IPS DF 6.9 (cell line): ENCODE results near the gene ABHD14A.

Experiments
- DNase-seq: peaks from one replicate; pipeline ENCODE4 v3.0.0-alpha.2; 2013; ENCODE audit warnings: low read depth, low spot score
- H3K27ac ChIP-seq: one replicate; pipeline ENCODE4 v1.5.1; 2013; ENCODE audit warnings: low read length, control low read depth
- H3K27me3 ChIP-seq: 2 replicates; pipeline ENCODE4 v1.6.1; 2013; ENCODE audit warnings: mild to moderate bottlenecking, low read length; ENCODE audit not compliant: control insufficient read depth, insufficient read depth
- H3K36me3 ChIP-seq: 2 replicates; pipeline ENCODE4 v1.6.1; 2013; ENCODE audit warnings: low read length; ENCODE audit not compliant: control insufficient read depth, insufficient read depth
- H3K4me1 ChIP-seq: 2 replicates; pipeline ENCODE4 v1.6.1; 2013; ENCODE audit warnings: low read length; ENCODE audit not compliant: control insufficient read depth, insufficient read depth
- H3K4me3 ChIP-seq: 2 replicates; pipeline ENCODE4 v1.5.1; 2013; ENCODE audit warnings: mild to moderate bottlenecking, low read length
- H3K9me3 ChIP-seq: 2 replicates; pipeline ENCODE4 v1.6.1; 2013; ENCODE audit warnings: low read length, inconsistent platforms; ENCODE audit not compliant: control insufficient read depth, insufficient read depth
- WGBS: extraction: QIAGEN DNeasy Blood & Tissue Kit; methylation state at CpG from one replicate; pipeline ENCODE4 v1.1.7; 2013; ENCODE audit warnings: mixed read lengths, missing lambda C conversion rate; ENCODE audit not compliant: insufficient read length, insufficient coverage; 5-methylcytosine and 5-hydroxymethylcytosine counted together

Gene ABHD14A

DNA sequence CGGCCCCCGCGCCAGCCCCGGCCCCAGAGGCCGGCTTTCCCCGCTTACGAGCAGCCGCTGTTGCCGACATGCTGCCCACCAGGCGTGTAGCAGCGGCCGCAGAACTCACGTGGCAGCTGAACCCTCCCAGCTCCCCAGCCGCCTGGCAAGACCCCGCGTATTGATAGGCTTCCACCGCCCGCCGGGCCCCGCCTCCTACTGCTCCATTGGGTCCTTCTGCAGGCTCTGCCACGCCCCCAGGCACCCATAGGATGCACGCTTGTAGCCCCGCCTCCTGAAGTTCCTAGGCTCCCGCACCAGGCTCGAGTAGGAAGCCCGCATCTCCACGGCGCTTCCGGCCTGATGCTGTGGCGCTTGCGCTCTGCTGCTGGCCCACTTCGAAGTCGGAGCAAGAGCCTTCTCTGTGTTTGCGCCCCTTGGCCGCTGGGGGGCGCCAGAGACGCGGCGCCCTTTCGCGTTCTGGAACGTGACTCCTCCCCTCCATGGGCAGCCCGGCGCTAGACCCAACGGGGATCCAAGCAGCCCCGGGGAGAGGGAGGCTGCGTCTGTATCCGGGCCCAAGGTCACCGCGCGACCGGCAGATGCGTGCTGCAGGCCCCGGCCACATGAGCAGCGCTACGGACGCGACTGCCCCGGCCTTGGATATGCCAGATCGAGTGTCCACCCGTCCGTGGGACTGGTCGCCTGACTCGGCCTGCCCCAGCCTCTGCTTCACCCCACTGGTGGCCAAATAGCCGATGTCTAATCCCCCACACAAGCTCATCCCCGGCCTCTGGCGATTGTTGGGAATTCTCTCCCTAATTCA is 32.9 kb upstream of the ABHD14A start, which contains the start of the genes PARP3 and RRP9:
Gene PARP3, plus strand, starts transcription at position 566 of the 805 bp plus-strand sequence. CDS start 993 bp downstream, outside the sequence.
Gene RRP9, minus strand, starts transcription at position 107 of the 805 bp plus-strand sequence. Its CDS starts 37 bp downstream, at position 70.
- Histone ChIP-seq H3K9me3 (no peaks in the 10 kb centered on the region), H3K36me3 (peaks cover 13% of the 10 kb centered on the region), H3K27me3 (no peaks in the 10 kb centered on the region), H3K4me3 (peak within 1 kb of the TSS; percentile 66), H3K4me1 (peaks cover 4% of the 10 kb centered on the region), H3K27ac (no peak within 1 kb of the TSS)
- WGBS: no CpG with 5 or more reads among the region's 67 CpGs
- DNase-seq: peak; percentile 98

GRCh38 chr3:51942603-51943450 is 32.0 kb upstream of the ABHD14A start:
- DNase-seq: no peak
- H3K4me1 ChIP-seq: peaks cover 4% of the 10 kb centered on the region
- H3K4me3 ChIP-seq: peak overlapping the region; percentile 7; the same call in 1 of the 2 replicates
- no CpG with 5 or more reads among the region's 17 CpGs for WGBS
- H3K9me3 ChIP-seq: no peaks in the 10 kb centered on the region
- H3K27ac ChIP-seq: no peak overlapping the region
- H3K36me3 ChIP-seq: peaks cover 5% of the 10 kb centered on the region; the same call in 1 of the 2 replicates
- H3K27me3 ChIP-seq: no peaks in the 10 kb centered on the region

- WGBS: no CpG with 5 or more reads among the region's 21 CpGs
- Histone ChIP-seq H3K4me3 (no peak overlapping the region), H3K36me3 (peaks cover 2% of the 10 kb centered on the region; the same call in 1 of the 2 replicates), H3K4me1 (peaks cover 4% of the 10 kb centered on the region), H3K27ac (no peak overlapping the region), H3K27me3 (no peaks in the 10 kb centered on the region), H3K9me3 (no peaks in the 10 kb centered on the region)
- no peak for DNase-seq
Measured at GRCh38 chr3:51943451-51944391, 31.1 kb upstream of the ABHD14A start.

GRCh38 chr3:51944451-51945021 is 30.3 kb upstream of the ABHD14A start:
- no peaks in the 10 kb centered on the region for H3K36me3 ChIP-seq
- H3K27ac ChIP-seq: no peak overlapping the region
- H3K4me3 ChIP-seq: no peak overlapping the region
- WGBS: no CpG with 5 or more reads among the region's 11 CpGs
- H3K9me3 ChIP-seq: no peaks in the 10 kb centered on the region
- no peaks in the 10 kb centered on the region for H3K27me3 ChIP-seq
- no peak for DNase-seq
- peaks cover 4% of the 10 kb centered on the region for H3K4me1 ChIP-seq

DNA sequence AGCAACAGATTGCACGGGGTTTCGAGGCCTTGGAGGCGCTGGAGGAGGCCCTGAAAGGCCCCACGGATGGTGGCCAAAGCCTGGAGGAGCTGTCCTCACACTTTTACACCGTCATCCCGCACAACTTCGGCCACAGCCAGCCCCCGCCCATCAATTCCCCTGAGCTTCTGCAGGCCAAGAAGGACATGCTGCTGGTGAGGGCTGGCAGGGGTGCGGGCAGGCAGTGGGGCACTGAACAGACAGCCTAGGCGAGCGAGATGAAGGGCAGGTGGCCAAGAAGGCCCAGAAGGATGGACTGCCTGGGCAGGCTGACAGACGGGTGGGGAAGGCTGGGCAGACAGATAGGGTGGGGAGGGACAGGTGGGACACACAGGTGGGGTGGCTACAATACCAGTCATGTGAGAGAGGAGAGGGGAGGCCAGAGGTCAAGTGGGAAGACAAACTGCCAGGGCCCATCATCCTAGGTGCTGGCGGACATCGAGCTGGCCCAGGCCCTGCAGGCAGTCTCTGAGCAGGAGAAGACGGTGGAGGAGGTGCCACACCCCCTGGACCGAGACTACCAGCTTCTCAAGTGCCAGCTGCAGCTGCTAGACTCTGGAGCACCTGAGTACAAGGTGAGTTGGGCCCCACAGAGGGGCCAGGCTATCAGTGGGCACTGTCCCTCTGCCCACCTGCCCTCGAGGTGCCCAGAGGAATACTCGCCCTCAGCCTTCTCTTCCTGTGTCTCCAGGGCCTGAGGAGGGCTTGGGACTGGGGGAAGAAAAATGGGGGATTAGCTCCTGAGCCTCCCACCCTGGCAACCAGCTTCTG is 29.6 kb upstream of the ABHD14A start:
- H3K4me1 ChIP-seq: peaks cover 4% of the 10 kb centered on the region
- H3K27me3 ChIP-seq: no peaks in the 10 kb centered on the region
- H3K36me3 ChIP-seq: no peaks in the 10 kb centered on the region
- no peak overlapping the region for H3K27ac ChIP-seq
- H3K4me3 ChIP-seq: no peak overlapping the region
- no peaks in the 10 kb centered on the region for H3K9me3 ChIP-seq
- no peak for DNase-seq
- no CpG with 5 or more reads among the region's 18 CpGs for WGBS

DNA sequence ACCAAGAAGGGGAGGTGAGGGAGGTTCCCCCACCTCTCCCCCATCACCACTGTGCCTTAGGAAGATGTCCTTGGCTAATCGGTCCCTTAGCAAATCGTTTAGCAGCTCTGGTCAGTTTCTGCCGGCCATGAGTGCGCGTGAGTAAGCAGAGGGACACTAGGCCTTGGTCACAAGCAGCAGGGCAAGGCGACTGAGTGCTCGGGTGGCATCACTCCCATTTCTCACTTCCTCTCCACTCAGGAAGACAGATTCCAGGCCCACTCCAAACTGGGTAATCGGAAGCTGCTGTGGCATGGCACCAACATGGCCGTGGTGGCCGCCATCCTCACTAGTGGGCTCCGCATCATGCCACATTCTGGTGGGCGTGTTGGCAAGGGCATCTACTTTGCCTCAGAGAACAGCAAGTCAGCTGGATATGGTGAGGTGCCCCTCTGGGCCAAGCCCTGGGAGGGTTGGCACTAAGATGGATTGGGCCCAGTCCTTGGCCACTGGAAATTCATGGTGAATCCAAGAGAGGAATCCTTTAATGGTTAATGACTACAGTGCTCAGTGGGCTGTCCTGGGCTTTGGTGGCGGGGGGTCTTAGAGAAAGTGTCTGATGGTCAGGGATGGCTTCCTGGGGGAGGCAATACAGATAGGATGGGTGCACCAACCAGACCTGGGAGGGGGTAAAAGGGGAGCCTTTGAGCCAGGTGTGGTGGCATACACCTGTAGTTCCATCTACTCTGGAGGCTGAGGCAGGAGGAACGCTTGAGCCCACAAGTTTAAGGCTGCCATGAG is 28.7 kb upstream of the ABHD14A start:
- Histone ChIP-seq H3K4me1 (peaks cover 4% of the 10 kb centered on the region), H3K27ac (no peak overlapping the region), H3K9me3 (no peaks in the 10 kb centered on the region), H3K4me3 (no peak overlapping the region), H3K36me3 (no peaks in the 10 kb centered on the region), H3K27me3 (no peaks in the 10 kb centered on the region)
- DNase-seq: no peak
- no CpG with 5 or more reads among the region's 14 CpGs for WGBS

GRCh38 chr3:51946796-51947195 is 28.1 kb upstream of the ABHD14A start:
- WGBS: no CpG with 5 or more reads among the region's 4 CpGs
- no peak overlapping the region for H3K4me3 ChIP-seq
- H3K9me3 ChIP-seq: no peaks in the 10 kb centered on the region
- peaks cover 4% of the 10 kb centered on the region for H3K4me1 ChIP-seq
- H3K36me3 ChIP-seq: no peaks in the 10 kb centered on the region
- DNase-seq: no peak
- no peak overlapping the region for H3K27ac ChIP-seq
- H3K27me3 ChIP-seq: no peaks in the 10 kb centered on the region

- no peaks in the 10 kb centered on the region for H3K9me3 ChIP-seq
- no peaks in the 10 kb centered on the region for H3K36me3 ChIP-seq
- WGBS: no CpG with 5 or more reads among the region's 13 CpGs
- H3K4me3 ChIP-seq: no peak overlapping the region
- H3K27me3 ChIP-seq: no peaks in the 10 kb centered on the region
- DNase-seq: no peak
- peaks cover 4% of the 10 kb centered on the region for H3K4me1 ChIP-seq
- H3K27ac ChIP-seq: no peak overlapping the region
Measured at GRCh38 chr3:51947215-51947900, 27.5 kb upstream of the ABHD14A start.
